GM12891 (cell line): Measurements from ENCODE around the gene CRISPLD2.

Experiments used
- PAX5 ChIP-seq: IDR thresholded peaks from 2 replicates; pipeline ENCODE4 v1.6.1; 2011; ENCODE audit warnings: low read length, moderate library complexity, mild to moderate bottlenecking; ENCODE audit not compliant: insufficient read depth, severe bottlenecking
- POLR2A ChIP-seq: IDR thresholded peaks from 2 replicates; pipeline ENCODE4 v1.6.1; 2011; ENCODE audit warnings: low read depth, low read length, control low read depth
- POLR2AphosphoS5 ChIP-seq: IDR thresholded peaks from 2 replicates; pipeline ENCODE4 v1.6.1; 2011; ENCODE audit warnings: low read depth, low read length, control low read depth
- POU2F2 ChIP-seq: IDR thresholded peaks from 2 replicates; pipeline ENCODE4 v1.6.1; 2011; ENCODE audit warnings: low read depth, mild to moderate bottlenecking, control low read depth, low read length, moderate library complexity
- SPI1 ChIP-seq: IDR thresholded peaks from 2 replicates; pipeline ENCODE4 v1.6.1; 2011; ENCODE audit warnings: low read depth, low read length, control low read depth
- TAF1 ChIP-seq: IDR thresholded peaks from 2 replicates; pipeline ENCODE4 v1.6.1; 2011; ENCODE audit warnings: low read depth, low read length, control low read depth

DNA sequence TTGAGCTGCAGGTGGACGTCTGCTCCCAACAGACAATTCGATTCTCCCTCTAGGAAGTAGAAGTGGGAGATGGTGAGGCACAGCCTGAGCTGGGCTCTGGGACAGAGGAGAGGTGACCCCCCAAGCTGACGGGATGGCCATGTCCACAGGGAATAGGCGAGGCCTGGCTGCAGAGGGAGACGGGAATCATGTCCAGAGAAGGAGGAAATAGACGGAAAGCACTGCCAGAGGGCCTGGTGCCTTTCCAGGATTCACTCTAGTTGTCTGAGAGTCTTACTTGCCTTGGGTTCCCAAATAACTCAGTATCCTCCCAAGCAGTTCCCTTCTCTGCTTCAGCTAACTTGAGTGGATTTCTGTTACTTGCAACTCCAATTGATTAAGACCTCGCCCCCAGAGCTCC lies 4.3 kb upstream of the CRISPLD2 start:
- TF ChIP-seq POLR2A (no peak), TAF1 (no peak), SPI1 (no peak), POLR2AphosphoS5 (no peak), PAX5 (no peak), POU2F2 (no peak)
